Endothelial cell of umbilical vein (primary cell): ENCODE results near the gene TRAPPC12. TPM values are rescaled to one million over a fixed set of nuclear protein-coding genes. Genes with fewer than 3 reads are reported as not detected.

Experiments used
- BruUV-seq: library from RNA; stranded (reverse); fragments of 400-500 nt; replicated peaks from 2 replicates; lab custom pipeline; 2021; lab: Mats Ljungman, UMichigan
- CTCF ChIA-PET: fragments of 300-600, 350-600 bp; sonication (Branson Sonifier 250); formaldehyde crosslinking; loops from one replicate; lab custom pipeline; 2021; ENCODE audit warnings: antibody characterized with exemption, inconsistent platforms; lab: Charles Lee
- POLR2A ChIA-PET: fragments of 300-600, 350-600 bp; sonication (Branson Sonifier 250); formaldehyde crosslinking; loops from one replicate; lab custom pipeline; 2021; ENCODE audit warnings: antibody characterized with exemption, inconsistent platforms; lab: Charles Lee
- DNase-seq: peaks from one replicate; pipeline ENCODE4 v3.0.0-alpha.2; 2011; ENCODE audit warnings: low read depth, low spot score
- FAIRE-seq: peaks from 2 replicates; lab custom pipeline; 2011; peaks lifted over from hg19 to GRCh38; lab: Jason Lieb, UNC
- H2AFZ ChIP-seq: 2 replicates; pipeline ENCODE4 v1.6.0; 2012; ENCODE audit warnings: low read depth, low read length, control low read depth, inconsistent platforms
- H3K27ac ChIP-seq: 2 replicates; pipeline ENCODE4 v1.5.1; 2011; ENCODE audit warnings: low read depth, mild to moderate bottlenecking, control low read depth, low read length, moderate library complexity; ENCODE audit not compliant: insufficient read depth
- H3K27me3 ChIP-seq, 2 experiments: 2 replicates each; pipeline versions ENCODE4 v1.6.0 to v1.6.1; 2011; ENCODE audit warnings: low read length in 2 of 2, mixed read lengths in 1 of 2; ENCODE audit not compliant: control insufficient read depth in 2 of 2, insufficient read depth in 2 of 2
- H3K36me3 ChIP-seq, 2 experiments: 2 replicates in 1 of 2; 3 replicates in 1 of 2; pipeline ENCODE4 v1.5.1; 2011; ENCODE audit warnings: low read length in 2 of 2, mild to moderate bottlenecking in 1 of 2, moderate library complexity in 1 of 2; ENCODE audit not compliant: control insufficient read depth in 2 of 2, insufficient read depth in 2 of 2; ENCODE audit errors: extremely low read depth in 1 of 2
- H3K4me1 ChIP-seq: 3 replicates; pipeline ENCODE4 v1.5.1; 2011; ENCODE audit warnings: mild to moderate bottlenecking, low read length; ENCODE audit not compliant: control insufficient read depth, insufficient read depth; ENCODE audit errors: extremely low read depth
- H3K4me2 ChIP-seq: 2 replicates; pipeline ENCODE4 v1.6.1; 2011; ENCODE audit warnings: low read length, control low read depth, mixed read lengths; ENCODE audit not compliant: insufficient read depth
- H3K4me3 ChIP-seq, 3 experiments: fragments of 200-600 bp in 1 of 3; sonication (generic), shearing (Covaris generic) in 1 of 3; replicated peaks in 1 of 3; 2 replicates each; pipeline ENCODE4 v1.5.1; 2011 to 2016; ENCODE audit warnings: control low read depth in 3 of 3, low read length in 3 of 3, mild to moderate bottlenecking in 2 of 3, inconsistent platforms in 1 of 3, low read depth in 1 of 3, moderate library complexity in 1 of 3; ENCODE audit not compliant: insufficient read depth in 1 of 3
- H3K79me2 ChIP-seq: 2 replicates; pipeline ENCODE4 v1.6.0; 2012; ENCODE audit warnings: low read length, inconsistent platforms; ENCODE audit not compliant: control insufficient read depth, insufficient read depth
- H3K9ac ChIP-seq: replicated peaks from 2 replicates; pipeline ENCODE3; 2011; ENCODE audit warnings: low read length, control low read depth; ENCODE audit not compliant: insufficient read depth; ENCODE audit errors: extremely low read depth
- H3K9me1 ChIP-seq: replicated peaks from 3 replicates; pipeline ENCODE4 v1.6.0; 2011; ENCODE audit warnings: mild to moderate bottlenecking, low read length; ENCODE audit not compliant: control insufficient read depth, insufficient read depth; ENCODE audit errors: extremely low read depth
- H3K9me3 ChIP-seq: replicated peaks from 2 replicates; pipeline ENCODE4 v1.5.1; 2012; ENCODE audit warnings: low read length, inconsistent platforms; ENCODE audit not compliant: control insufficient read depth, insufficient read depth
- H4K20me1 ChIP-seq: replicated peaks from 2 replicates; pipeline ENCODE3; 2011; ENCODE audit warnings: mild to moderate bottlenecking, low read length; ENCODE audit not compliant: control insufficient read depth, insufficient read depth; ENCODE audit errors: extremely low read depth
- EZH2 ChIP-seq: IDR thresholded peaks from 2 replicates; pipeline ENCODE4 v1.6.1; 2012; ENCODE audit warnings: borderline replicate concordance, low read depth, mild to moderate bottlenecking, moderate library complexity, low read length, inconsistent platforms; ENCODE audit not compliant: severe bottlenecking
- GATA2 ChIP-seq: IDR thresholded peaks from 2 replicates; pipeline ENCODE4 v1.7.0; 2011; ENCODE audit warnings: low read depth, mild to moderate bottlenecking, moderate library complexity, mixed read lengths, low read length; ENCODE audit not compliant: insufficient read length, insufficient read depth
- JUN ChIP-seq: IDR thresholded peaks from 2 replicates; pipeline ENCODE4 v1.6.1; 2011; ENCODE audit warnings: borderline replicate concordance, low read depth; ENCODE audit not compliant: insufficient read length, insufficient read depth
- MAX ChIP-seq: IDR thresholded peaks from 2 replicates; pipeline ENCODE4 v1.6.1; 2011; ENCODE audit not compliant: insufficient read depth, insufficient read length
- MYC ChIP-seq: IDR thresholded peaks from one replicate; pipeline ENCODE4 v1.6.1; 2011; ENCODE audit warnings: mild to moderate bottlenecking, low read depth, low read length
- POLR2A ChIP-seq: IDR thresholded peaks from 2 replicates; pipeline ENCODE4 v1.6.1; 2012; ENCODE audit warnings: low read depth, mild to moderate bottlenecking, control low read depth, low read length
- POLR2AphosphoS5 ChIP-seq: IDR thresholded peaks from 2 replicates; pipeline ENCODE4 v1.6.1; 2012; ENCODE audit warnings: low read depth, mild to moderate bottlenecking, control low read depth, low read length, moderate library complexity; ENCODE audit not compliant: insufficient read depth
- dilution Hi-C: fragments of 300-500 bp; cut with MboI; formaldehyde crosslinking; loops from one replicate; pipeline ENCODE4 v1.15.0; 2019; ENCODE audit warnings: low sequenced_read_pairs; ENCODE audit not compliant: extremely low pct_ligation_motif_present
- intact Hi-C: fragments of 100-400 bp; cut with micrococcal nuclease; formaldehyde crosslinking; loops from one replicate; pipeline ENCODE4 v1.10.0; 2022
- polyA plus RNA-seq, 4 experiments: library from polyadenylated mRNA; depleted of rRNA in 3 of 4; stranded (reverse) in 3 of 4; unstranded in 1 of 4; fragments of >200 nt; gene quantifications; 2 replicates each; pipeline versions ENCODE4 v1.2.1 to v1.2.3, GENCODE V29; 2011 to 2012; ENCODE audit warnings: missing spikeins in 1 of 4
- total RNA-seq: library from RNA; stranded (reverse); gene quantifications from 2 replicates; pipeline ENCODE4 v1.2.3, GENCODE V29; 2021

TRAPPC12 gene
- total and polyA plus RNA-seq, 2 donors (not counting 3 experiments of a cell fraction or from before 2014, with no cell fraction given): 47.5 to 81.5 TPM

- no peaks in the 10 kb centered on the region for H3K9me3 ChIP-seq
- no peak overlapping the region for H3K4me2 ChIP-seq
- no peak overlapping the region for H2AFZ ChIP-seq
- no peak overlapping the region for H3K27ac ChIP-seq
- H3K4me3 ChIP-seq: no peak overlapping the region
- no peaks in the 10 kb centered on the region for H3K27me3 ChIP-seq
- no peaks in the 10 kb centered on the region for H4K20me1 ChIP-seq
- peaks cover 2% of the 10 kb centered on the region for H3K79me2 ChIP-seq
- dilution Hi-C loops: no loop called here
- H3K9me1 ChIP-seq: no peaks in the 10 kb centered on the region
- no peak overlapping the region for H3K9ac ChIP-seq
- CTCF ChIA-PET: interaction anchor here (0.8 to 2.4 kb wide), 3 partner anchors 11 to 17 kb away, joined by 3 to 9 read pairs (median 3); no protein-coding TSS in a partner anchor
- POLR2A ChIA-PET: no interaction called here
- FAIRE-seq (no peak), DNase-seq (no peak)
- no peaks in the 10 kb centered on the region for H3K4me1 ChIP-seq
- H3K36me3 ChIP-seq: peaks cover 0 to 12% of the 10 kb centered on the region in 2 experiments
- TF ChIP-seq POLR2AphosphoS5 (no peak), MYC (no peak), MAX (no peak), GATA2 (no peak), POLR2A (no peak), EZH2 (no peak), JUN (no peak)
- intact Hi-C loops: no loop called here
- no TSS peak for BruUV-seq
Measured at GRCh38 chr2:3406501-3406900, 27.0 kb downstream of the TRAPPC12 start.

GRCh38 chr2:3408781-3409180 is 29.3 kb downstream of the TRAPPC12 start:
- dilution Hi-C loops: no loop called here

More at GRCh38 chr2:3408781-3409180, 29.3 kb downstream of the TRAPPC12 start:
- BruUV-seq: no TSS peak
- ChIA-PET POLR2A (no interaction called here), CTCF (interaction anchor here (2.4 kb wide), 1 partner anchor 15 kb away, joined by 9 read pairs; no protein-coding TSS in a partner anchor)
- no peaks in the 10 kb centered on the region for H4K20me1 ChIP-seq
- DNase-seq (no peak), FAIRE-seq (no peak)
- H2AFZ ChIP-seq: no peak overlapping the region
- peaks cover 2% of the 10 kb centered on the region for H3K79me2 ChIP-seq
- no peak overlapping the region for H3K4me3 ChIP-seq
- H3K27me3 ChIP-seq: no peaks in the 10 kb centered on the region
- H3K36me3 ChIP-seq: peaks cover 0 to 8% of the 10 kb centered on the region in 2 experiments
- H3K9ac ChIP-seq: no peak overlapping the region
- no peak overlapping the region for H3K4me2 ChIP-seq
- TF ChIP-seq MYC (no peak), MAX (no peak), EZH2 (no peak)
- intact Hi-C loops: no loop called here
- H3K9me3 ChIP-seq: no peaks in the 10 kb centered on the region
- H3K4me1 ChIP-seq: no peaks in the 10 kb centered on the region
- H3K27ac ChIP-seq: no peak overlapping the region
- H3K9me1 ChIP-seq: no peaks in the 10 kb centered on the region
